Stomach (tissue), 9 donors: ENCODE data around the gene SMAD6. TPM values are rescaled to one million over a fixed set of nuclear protein-coding genes. Genes with fewer than 3 reads are reported as not detected.
A peak's percentile ranks its signal among the peaks of the same experiment; 100 is the strongest.

Experiments
- DNase-seq, 2 donors: peaks; one replicate each; pipeline versions ENCODE4 v3.0.0 to v3.0.0-alpha.2; 2013 to 2019
- H3K27ac ChIP-seq, 5 donors: fragments of 200-600 bp in 4 of 5; sonication (generic) in 4 of 5; one replicate each; pipeline ENCODE4 v1.5.1; 2013 to 2019; ENCODE audit warnings: mild to moderate bottlenecking in 1 of 5, moderate library complexity in 1 of 5
- H3K27me3 ChIP-seq, 3 donors: fragments of 200-600 bp; sonication (generic); one replicate each; pipeline ENCODE4 v1.5.1; 2017 to 2019; ENCODE audit warnings: mixed run types in 1 of 3
- H3K36me3 ChIP-seq, 4 donors: fragments of 200-600 bp; sonication (generic); 1 replicate in 3 of 4; 2 replicates in 1 of 4; pipeline ENCODE4 v1.5.1; 2016 to 2019
- H3K4me1 ChIP-seq, 4 donors: fragments of 200-600 bp; sonication (generic); one replicate each; pipeline ENCODE4 v1.5.1; 2016 to 2019
- H3K4me3 ChIP-seq, 4 donors: fragments of 200-600 bp; sonication (generic) in 3 of 4; one replicate each; pipeline ENCODE4 v1.5.1; 2016 to 2019; ENCODE audit warnings: mild to moderate bottlenecking in 1 of 4
- H3K9me3 ChIP-seq, 4 donors: fragments of 200-600 bp; sonication (generic); one replicate each; pipeline ENCODE4 v1.5.1; 2016 to 2019
- CTCF ChIP-seq, 7 experiments: fragments of 450-650 bp in 4 of 7; fragments of 200-600 bp in 3 of 7; sonication (generic) in 3 of 7; IDR thresholded peaks; one replicate each; pipeline ENCODE4 v1.5.1; 2016 to 2019; ENCODE audit warnings: antibody characterized with exemption in 7 of 7, control low read depth in 2 of 7, mild to moderate bottlenecking in 1 of 7
- EP300 ChIP-seq: sonication (generic); formaldehyde crosslinking; IDR thresholded peaks from one replicate; pipeline ENCODE4 v1.6.1; 2017; ENCODE audit warnings: antibody characterized with exemption
- POLR2A ChIP-seq, 4 donors: fragments of 450-650 bp; IDR thresholded peaks; one replicate each; pipeline ENCODE4 v1.6.1; 2016; ENCODE audit warnings: antibody characterized with exemption in 4 of 4, control low read depth in 2 of 4, mild to moderate bottlenecking in 1 of 4, moderate library complexity in 1 of 4
- POLR2AphosphoS5 ChIP-seq, 3 donors: sonication (generic); formaldehyde crosslinking; IDR thresholded peaks; one replicate each; pipeline ENCODE4 v1.6.1; 2016; ENCODE audit warnings: antibody characterized with exemption in 3 of 3
- WGBS, 5 donors: extraction: QIAGEN DNeasy Blood & Tissue Kit in 3 of 5; methylation state at CpG; one replicate each; pipeline versions ENCODE4 v1.1.5 to v1.1.7; 2013 to 2018; 5-methylcytosine and 5-hydroxymethylcytosine counted together
- intact Hi-C: fragments of 100-400 bp; cut with DNase I; formaldehyde crosslinking; loops from one replicate; pipeline ENCODE4 v1.15.1; 2023; ENCODE audit warnings: low total_unique reads
- polyA plus RNA-seq, 3 donors: library from polyadenylated mRNA; stranded (reverse); fragments of 200-250 nt; gene quantifications; one replicate each; pipeline ENCODE4 v1.2.3, GENCODE V29; 2013
- total RNA-seq, 5 donors: library from RNA; depleted of rRNA; stranded (reverse); fragments of >200 nt; gene quantifications; one replicate each; pipeline versions ENCODE4 v1.1.0 to v1.2.3, GENCODE V29; 2014 to 2016
- donor health status: healthy with polysubstance abuse.
- donor health status: Bipolar disorder and iron deficiency.
- donor health status: healthy.

Gene SMAD6
- total and polyA plus RNA-seq, 8 donors = 4.0 to 112 (median 28.3) TPM

DNA sequence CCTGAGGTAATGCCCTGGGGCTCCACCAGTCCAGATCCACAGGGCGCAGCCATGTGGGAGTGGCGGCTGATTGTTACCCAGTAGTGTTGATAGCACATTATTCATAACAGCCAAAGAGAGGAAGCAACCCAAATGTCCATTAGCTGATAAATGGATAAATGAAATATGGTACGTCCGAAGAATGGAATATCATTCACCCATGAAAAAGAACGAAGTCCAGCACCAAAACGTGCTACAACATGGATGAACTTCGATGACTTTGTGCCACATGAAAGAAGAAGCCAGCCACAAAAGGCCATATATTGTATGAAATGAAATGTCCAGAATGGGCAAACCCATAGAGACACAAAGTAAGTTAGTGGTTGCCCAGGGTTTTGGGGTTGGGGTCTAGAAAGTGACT is 6.4 kb downstream of the SMAD6 start:
- Histone ChIP-seq H3K27ac (peak overlapping the region in 3 of 5 donors; percentile 75 to 90 (median 90)), H3K27me3 (peaks cover 0 to 11% (median 0%) of the 10 kb centered on the region in 3 donors), H3K4me1 (peaks cover 40 to 77% (median 62%) of the 10 kb centered on the region in 4 donors), H3K36me3 (peaks cover 0 to 6% (median 0%) of the 10 kb centered on the region in 4 donors), H3K4me3 (peak overlapping the region in 1 of 4 donors; percentile 87), H3K9me3 (no peaks in the 10 kb centered on the region)
- no peak for TF ChIP-seq EP300
- no peak for TF ChIP-seq POLR2AphosphoS5 (IDR thresholded peaks at IDR 0.05)
- TF ChIP-seq POLR2A (IDR thresholded peaks at IDR 0.05) = no peak
- no peak for TF ChIP-seq CTCF (IDR thresholded peaks at IDR 0.05)
- no peak for DNase-seq
- intact Hi-C loops = loop anchor here (5.0 kb wide), 1 partner anchor 69 kb away; no protein-coding TSS in a partner anchor
- 88 to 98% (median 96%) methylated on average over 7 of the region's 7 CpGs for WGBS, 5 donors

DNA sequence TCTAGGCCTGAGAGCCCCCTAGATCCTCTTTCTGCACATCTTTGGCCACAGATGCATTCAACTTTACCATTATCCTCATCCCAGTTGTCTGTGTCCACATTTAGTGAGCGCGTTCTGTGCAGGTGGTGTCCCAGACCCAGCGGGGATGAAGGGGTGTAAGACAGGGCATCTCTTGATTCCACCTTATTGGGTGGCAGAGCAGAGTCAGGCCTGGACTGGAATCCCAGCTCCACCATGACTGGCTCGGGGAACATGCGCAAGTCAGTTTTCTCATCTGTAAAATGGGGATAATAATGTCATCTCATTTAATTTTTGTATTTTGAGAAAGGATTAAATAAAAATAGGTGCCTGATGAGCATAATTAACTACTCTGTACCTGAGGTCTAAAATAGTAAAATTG is 7.8 kb downstream of the SMAD6 start:
- H3K36me3 ChIP-seq = peaks cover 0 to 6% (median 0%) of the 10 kb centered on the region in 4 donors
- H3K27ac ChIP-seq = peak overlapping the region in 1 of 5 donors; percentile 7
- 94 to 99% (median 96%) methylated on average over 5 of the region's 5 CpGs for WGBS, 5 donors
- no peaks in the 10 kb centered on the region for H3K9me3 ChIP-seq
- H3K27me3 ChIP-seq = no peaks in the 10 kb centered on the region
- peaks cover 36 to 80% (median 64%) of the 10 kb centered on the region in 4 donors for H3K4me1 ChIP-seq
- no peak for TF ChIP-seq CTCF (IDR thresholded peaks at IDR 0.05)
- no peak for DNase-seq
- no peak overlapping the region for H3K4me3 ChIP-seq
- intact Hi-C loops = loop anchor here (5.0 kb wide), 1 partner anchor 67 kb away; no protein-coding TSS in a partner anchor

- TF ChIP-seq POLR2A (IDR thresholded peaks at IDR 0.05) (no peak), EP300 (no peak), POLR2AphosphoS5 (IDR thresholded peaks at IDR 0.05) (no peak), CTCF (IDR thresholded peaks at IDR 0.05) (no peak)
Measured at GRCh38 chr15:66711260-66711659, 9.2 kb downstream of the SMAD6 start.

DNA sequence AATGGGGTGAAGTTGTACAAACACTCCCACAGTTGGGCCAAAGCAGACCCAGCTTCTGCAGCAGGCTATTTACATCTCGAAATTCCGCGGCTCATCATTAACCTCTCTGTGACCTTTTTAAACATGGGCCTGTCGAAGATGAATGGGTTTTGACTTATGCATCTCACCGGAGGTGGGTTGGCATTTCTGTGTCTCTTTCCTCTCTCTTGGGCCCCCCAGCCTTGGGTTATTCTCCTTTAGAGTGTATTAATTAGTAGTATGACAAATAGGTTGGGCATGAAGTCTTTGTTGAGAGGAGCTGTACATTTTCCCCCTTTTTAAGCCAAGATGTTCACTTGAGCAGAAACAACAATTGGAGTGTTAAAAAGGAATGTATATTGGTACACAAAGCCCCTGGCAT is 9.8 kb downstream of the SMAD6 start:
- H3K27me3 ChIP-seq = no peaks in the 10 kb centered on the region
- H3K36me3 ChIP-seq = peaks cover 0 to 16% (median 5%) of the 10 kb centered on the region in 4 donors
- H3K27ac ChIP-seq = no peak overlapping the region
- intact Hi-C loops = no loop called here
- 60 to 76% (median 74%) methylated on average over 5 of the region's 5 CpGs for WGBS, 5 donors
- no peaks in the 10 kb centered on the region for H3K9me3 ChIP-seq
- TF ChIP-seq CTCF (IDR thresholded peaks at IDR 0.05) (no peak), POLR2AphosphoS5 (IDR thresholded peaks at IDR 0.05) (no peak), POLR2A (IDR thresholded peaks at IDR 0.05) (no peak), EP300 (no peak)
- no peak overlapping the region for H3K4me3 ChIP-seq
- no peak for DNase-seq
- peaks cover 24 to 80% (median 62%) of the 10 kb centered on the region in 4 donors for H3K4me1 ChIP-seq

More at GRCh38 chr15:66711260-66711659, 9.2 kb downstream of the SMAD6 start:
- no peaks in the 10 kb centered on the region for H3K9me3 ChIP-seq
- WGBS, 5 donors = 13 to 64% (median 40%) methylated on average over 2 of the region's 2 CpGs
- H3K36me3 ChIP-seq = peaks cover 0 to 10% (median 1%) of the 10 kb centered on the region in 4 donors
- H3K27me3 ChIP-seq = no peaks in the 10 kb centered on the region
- intact Hi-C loops = no loop called here
- no peak overlapping the region for H3K27ac ChIP-seq
- H3K4me1 ChIP-seq = peaks cover 30 to 80% (median 64%) of the 10 kb centered on the region in 4 donors
- no peak for DNase-seq
- no peak overlapping the region for H3K4me3 ChIP-seq
